NCI-H510A treated with DMSO at 0.1 percent for 48 hours (cell line): ENCODE measurements around the gene CKMT1B.
"Not testable (repeated sequence)": the region's sequence is repeated elsewhere in the genome, so short reads cannot be mapped to it uniquely, and the experiment has no call there.

ENCODE experiments used
- DNase-seq: peaks from one replicate; lab custom pipeline; 2025; lab: John Stamatoyannopoulos, UW

CKMT1B gene

DNA sequence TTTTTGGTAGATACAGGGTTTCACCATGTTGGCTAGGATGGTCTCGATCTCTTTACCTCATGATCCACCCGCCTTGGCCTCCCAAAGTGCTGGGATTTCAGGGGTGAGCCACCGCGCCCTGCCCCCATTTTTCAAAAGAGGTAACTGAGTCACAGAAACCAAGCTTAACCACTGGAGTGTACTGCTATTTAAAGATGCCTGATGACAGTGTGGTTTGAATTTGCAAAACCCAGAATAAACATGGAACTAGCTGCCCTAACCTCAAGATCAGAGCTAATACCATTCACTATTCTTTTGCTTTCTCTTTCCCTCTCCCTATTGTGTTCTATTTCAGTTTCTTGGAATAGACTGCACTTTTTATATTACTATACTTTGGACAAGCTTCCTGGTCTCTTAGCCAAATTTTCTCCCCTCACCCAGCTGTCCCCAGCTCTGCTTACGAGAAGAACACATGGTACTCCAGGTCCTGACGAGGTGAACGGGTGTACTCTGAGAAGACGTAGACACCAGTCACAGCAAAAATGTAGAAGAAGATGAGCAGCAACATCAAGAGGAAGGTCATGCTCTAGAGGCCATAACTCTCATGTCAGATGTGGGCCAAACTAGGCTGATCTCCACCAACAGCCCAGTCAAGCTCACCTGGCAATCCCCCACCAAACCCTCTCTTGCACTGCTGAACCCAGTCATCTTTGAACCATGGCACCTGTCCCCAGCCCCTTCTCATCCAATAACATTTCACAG, 44.8 kb downstream of the CKMT1B start:
- not testable (repeated sequence) for DNase-seq
